Heart right ventricle (tissue), 16 donors: ENCODE results near the gene TBC1D8. TPM values are rescaled to one million over a fixed set of nuclear protein-coding genes. Genes with fewer than 3 reads are reported as not detected.

Experiments used
- ATAC-seq, 8 donors: fragments of 200-7000 bp; cut with Tn5 transposase; one replicate each; pipeline ENCODE4 v1.9.1; 2020; ENCODE audit warnings: mild to moderate bottlenecking in 8 of 8, moderate library complexity in 8 of 8, moderate number of reproducible peaks in 1 of 8
- DNase-seq, 2 donors: peaks; one replicate each; pipeline ENCODE4 v3.0.0-alpha.2; 2020
- H3K27ac ChIP-seq, 10 donors: fragments of 200-600 bp; sonication (generic) in 2 of 10; one replicate each; pipeline versions ENCODE4 v1.5.0 to v1.8.0; 2020 to 2022; ENCODE audit warnings: mild to moderate bottlenecking in 3 of 10
- H3K27me3 ChIP-seq, 7 donors: fragments of 200-600 bp; one replicate each; pipeline ENCODE4 v1.8.0; 2021 to 2022; ENCODE audit warnings: mild to moderate bottlenecking in 2 of 7
- H3K36me3 ChIP-seq, 9 donors: fragments of 200-600 bp; sonication (generic) in 1 of 9; one replicate each; pipeline versions ENCODE4 v1.5.0 to v1.8.0; 2020 to 2022; ENCODE audit warnings: mild to moderate bottlenecking in 2 of 9
- H3K4me1 ChIP-seq, 9 donors: fragments of 200-600 bp; sonication (generic) in 1 of 9; one replicate each; pipeline versions ENCODE4 v1.5.0 to v1.8.0; 2020 to 2022; ENCODE audit warnings: mild to moderate bottlenecking in 4 of 9
- H3K4me3 ChIP-seq, 10 donors: fragments of 200-600 bp; sonication (generic) in 2 of 10; one replicate each; pipeline versions ENCODE4 v1.5.0 to v1.8.0; 2020 to 2022; ENCODE audit warnings: mild to moderate bottlenecking in 7 of 10, moderate library complexity in 2 of 10
- H3K9me3 ChIP-seq, 11 donors: fragments of 200-600 bp in 10 of 11; sonication (generic) in 2 of 11; one replicate each; pipeline versions ENCODE4 v1.5.0 to v1.8.0; 2013 to 2022; ENCODE audit warnings: mild to moderate bottlenecking in 2 of 11, control low read depth in 1 of 11, moderate library complexity in 1 of 11
- WGBS, 2 donors: extraction: QIAGEN DNeasy Blood & Tissue Kit; methylation state at CpG; one replicate each; pipeline ENCODE4 v1.1.7; 2013; ENCODE audit warnings: inconsistent platforms in 1 of 2; 5-methylcytosine and 5-hydroxymethylcytosine counted together
- intact Hi-C, 10 donors: fragments of 100-400 bp; cut with DNase I; formaldehyde crosslinking; loops; one replicate each; pipeline versions ENCODE4 v1.11.1 to v1.14.2; 2022
- polyA plus RNA-seq, 2 donors: library from polyadenylated mRNA; stranded (reverse); fragments of 200-250 nt; gene quantifications; one replicate each; pipeline ENCODE4 v1.2.3, GENCODE V29; 2013
- total RNA-seq, 10 donors: library from RNA; stranded (reverse); fragmentation: NEBNext Ultra II Directional in 3 of 10; extraction: Animal tissue kit (Norgen Biotek cat#: 25700) in 3 of 10; gene quantifications; one replicate each; pipeline versions ENCODE4 v1.2.1 to v1.2.4, GENCODE V29; 2021 to 2023
- TF ChIP-seq, protein P1 (sequence below), 9 donors: fragments of 200-600 bp; sonication (generic) in 2 of 9; IDR thresholded peaks; one replicate each; pipeline versions ENCODE4 v1.5.0 to v1.8.0; 2021 to 2022; ENCODE audit warnings: antibody characterized with exemption in 9 of 9, mild to moderate bottlenecking in 5 of 9, moderate library complexity in 1 of 9
- donor health status: Arrhythmogenic right ventricular cardiomyopathy.
- donor health status: ischemic (EF 13 %, LVEDD 7.1; RV severe dilation, severe dysfunction).
- donor health status: healthy with polysubstance abuse.
- donor health status: DM: no; HTN: yes; CAD: no.
- donor health status: DM: no; HTN: no; CAD: no.
- donor health status: ischemic (EF 25% LVEDD 6.9; RV normal size, moderate dysfunction).
- donor health status: ischemic (EF 25% LVEDD 5.7; RV mildly dilated, moderate dysfunction).
- donor health status: healthy.
- donor health status: DM: yes; HTN: yes; CAD: no.
- donor health status: Ischemic cardiomyopathy.
- donor health status: ischemic (EF 35%, LVEDD 5.7; RV mildly dilated, moderate dysfunction).
- donor health status: nonischemic (EF 11% LVEDD 7.7; RV severe dilation, severe dysfunction).
- donor health status: DM: yes; HTN: yes; CAD: no.
- donor health status: PGD.
- donor health status: ischemic (EF 29% LVEDD 5.4; RV normal size, mild dysfunction).
- donor health status: nonischemic (EF 23%, LVEDD 6.1; RV moderate dilation, normal function).

TBC1D8 gene
- total and polyA plus RNA-seq, 12 donors: 24.0 to 69.5 (median 55.5) TPM

DNA sequence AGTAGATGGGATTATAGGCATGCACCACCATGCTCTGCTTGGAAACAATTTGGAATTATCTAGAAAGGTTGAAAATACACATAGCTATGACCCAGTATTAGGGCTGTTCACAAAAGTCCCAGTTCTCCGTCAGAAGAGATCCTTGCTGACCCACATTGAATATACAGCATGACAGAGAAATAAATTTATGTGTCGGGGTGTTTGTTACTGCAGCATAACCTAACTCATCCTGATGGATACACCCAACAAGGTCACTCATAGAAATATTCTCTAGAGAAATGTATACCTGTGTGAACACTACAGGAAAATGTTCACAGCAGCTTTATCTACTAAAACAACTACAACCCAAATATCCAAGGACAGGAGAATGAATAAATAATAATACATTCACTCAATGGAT, 9.0 kb downstream of the TBC1D8 start:
- no peaks in the 10 kb centered on the region for H3K36me3 ChIP-seq
- no peak overlapping the region for H3K27ac ChIP-seq
- 97 to 100% methylated on average over 2 of the region's 2 CpGs for WGBS, 2 donors
- peaks cover 0 to 72% (median 25%) of the 10 kb centered on the region in 9 donors for H3K4me1 ChIP-seq
- DNase-seq (no peak), ATAC-seq (no peak)
- intact Hi-C loops: no loop called here
- H3K4me3 ChIP-seq: no peak overlapping the region
- peaks cover 0 to 6% (median 0%) of the 10 kb centered on the region in 11 donors for H3K9me3 ChIP-seq
- TF ChIP-seq, protein P1, sequence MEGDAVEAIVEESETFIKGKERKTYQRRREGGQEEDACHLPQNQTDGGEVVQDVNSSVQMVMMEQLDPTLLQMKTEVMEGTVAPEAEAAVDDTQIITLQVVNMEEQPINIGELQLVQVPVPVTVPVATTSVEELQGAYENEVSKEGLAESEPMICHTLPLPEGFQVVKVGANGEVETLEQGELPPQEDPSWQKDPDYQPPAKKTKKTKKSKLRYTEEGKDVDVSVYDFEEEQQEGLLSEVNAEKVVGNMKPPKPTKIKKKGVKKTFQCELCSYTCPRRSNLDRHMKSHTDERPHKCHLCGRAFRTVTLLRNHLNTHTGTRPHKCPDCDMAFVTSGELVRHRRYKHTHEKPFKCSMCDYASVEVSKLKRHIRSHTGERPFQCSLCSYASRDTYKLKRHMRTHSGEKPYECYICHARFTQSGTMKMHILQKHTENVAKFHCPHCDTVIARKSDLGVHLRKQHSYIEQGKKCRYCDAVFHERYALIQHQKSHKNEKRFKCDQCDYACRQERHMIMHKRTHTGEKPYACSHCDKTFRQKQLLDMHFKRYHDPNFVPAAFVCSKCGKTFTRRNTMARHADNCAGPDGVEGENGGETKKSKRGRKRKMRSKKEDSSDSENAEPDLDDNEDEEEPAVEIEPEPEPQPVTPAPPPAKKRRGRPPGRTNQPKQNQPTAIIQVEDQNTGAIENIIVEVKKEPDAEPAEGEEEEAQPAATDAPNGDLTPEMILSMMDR (IDR thresholded peaks at IDR 0.05): no peak
- no peaks in the 10 kb centered on the region for H3K27me3 ChIP-seq

DNA sequence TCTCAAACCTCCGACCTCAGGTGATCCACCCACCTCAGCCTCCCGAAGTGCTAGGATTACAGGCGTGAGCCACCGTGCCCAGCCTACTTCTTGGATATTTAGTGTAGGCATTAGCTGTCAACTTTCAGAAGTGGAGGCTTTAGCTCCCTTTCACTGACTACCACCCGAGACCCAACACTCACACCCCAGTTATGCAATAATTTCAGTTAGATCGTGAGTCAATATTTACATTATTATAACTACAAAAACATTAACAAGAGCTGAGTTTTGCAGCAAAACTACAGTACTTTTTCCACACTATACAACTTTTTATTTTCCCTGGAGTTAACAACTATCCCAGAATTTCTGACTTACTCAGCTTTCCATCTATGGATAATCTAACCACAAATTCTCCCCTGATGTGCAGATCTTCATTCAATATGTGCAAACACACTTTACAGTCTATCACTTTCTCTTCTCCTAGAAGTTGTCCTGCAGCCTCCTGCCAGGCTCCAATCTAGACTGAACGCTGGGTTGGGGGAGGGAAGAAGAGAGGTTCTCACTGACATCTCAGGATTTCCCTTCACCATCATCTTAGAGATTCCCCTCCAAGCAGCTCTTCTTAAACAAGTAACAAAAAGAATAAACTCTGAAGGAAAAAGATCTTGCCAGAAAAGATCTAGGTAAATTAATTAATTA, 10.1 kb downstream of the TBC1D8 start:
- peak overlapping the region in 1 of 10 donors; percentile 22 for H3K4me3 ChIP-seq
- WGBS, 2 donors: 82 to 84% methylated on average over 7 of the region's 7 CpGs
- peaks cover 0 to 6% (median 0%) of the 10 kb centered on the region in 11 donors for H3K9me3 ChIP-seq
- DNase-seq: no peak
- H3K36me3 ChIP-seq: no peaks in the 10 kb centered on the region
- intact Hi-C loops: no loop called here
- H3K27me3 ChIP-seq: no peaks in the 10 kb centered on the region
- peak overlapping the region in 6 of 10 donors; percentile 55 to 80 (median 63) for H3K27ac ChIP-seq
- ATAC-seq: no peak
- H3K4me1 ChIP-seq: peaks cover under 1 to 64% (median 25%) of the 10 kb centered on the region in 9 donors
- TF ChIP-seq, protein P1 (IDR thresholded peaks at IDR 0.05): no peak

DNA sequence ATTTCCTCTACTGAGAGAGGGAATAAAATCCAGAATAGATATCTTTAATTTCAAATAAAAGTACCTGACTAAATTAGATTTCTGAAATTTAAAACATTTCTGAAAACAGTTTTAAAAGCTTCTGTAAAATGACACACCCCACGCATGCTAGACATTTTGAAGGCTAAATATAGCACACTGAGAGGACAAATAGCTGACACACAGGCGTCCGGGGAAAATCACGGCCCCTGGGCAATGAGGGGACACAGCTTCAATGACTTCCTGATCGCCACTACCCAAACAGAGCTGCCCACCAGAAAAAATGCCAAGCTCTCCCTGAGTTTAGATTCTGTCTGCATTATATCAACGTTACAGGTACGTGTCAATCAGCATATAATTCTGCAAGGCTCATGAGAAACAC, 10.9 kb downstream of the TBC1D8 start:
- Histone ChIP-seq H3K4me1 (peaks cover 2 to 55% (median 17%) of the 10 kb centered on the region in 9 donors), H3K27ac (peak overlapping the region in 7 of 10 donors; percentile 53 to 80 (median 59)), H3K4me3 (peak overlapping the region in 5 of 10 donors; percentile 16 to 29 (median 22)), H3K9me3 (peaks cover 0 to 6% (median 0%) of the 10 kb centered on the region in 11 donors), H3K27me3 (no peaks in the 10 kb centered on the region), H3K36me3 (no peaks in the 10 kb centered on the region)
- 30 to 35% methylated on average over 7 of the region's 7 CpGs for WGBS, 2 donors
- TF ChIP-seq, protein P1 (IDR thresholded peaks at IDR 0.05): no peak
- intact Hi-C loops: no loop called here
- peak in 5 of 8 donors; percentile 46 to 80 (median 74) for ATAC-seq
- DNase-seq: no peak

DNA sequence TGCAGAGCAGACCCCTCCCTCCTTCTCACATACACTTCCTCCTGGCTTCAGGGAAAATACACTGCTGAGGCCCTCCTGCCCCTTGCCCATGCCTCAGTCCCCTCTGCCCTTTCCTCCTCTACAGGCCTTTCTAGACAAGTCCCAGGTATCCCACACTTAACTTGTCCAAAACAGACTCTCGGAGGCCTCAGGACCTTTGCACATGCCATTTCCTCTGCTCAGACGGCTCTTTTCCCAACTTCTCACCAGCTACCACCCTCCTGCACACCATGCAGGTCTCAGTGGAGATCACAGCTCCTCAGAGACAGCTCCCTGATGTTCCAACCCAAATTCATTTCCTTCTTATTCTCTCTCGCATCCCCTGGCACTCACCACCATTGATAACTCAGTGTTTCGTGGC, 11.7 kb downstream of the TBC1D8 start:
- peaks cover 2 to 48% (median 15%) of the 10 kb centered on the region in 9 donors for H3K4me1 ChIP-seq
- H3K4me3 ChIP-seq: no peak overlapping the region
- DNase-seq (no peak), ATAC-seq (no peak)
- intact Hi-C loops: loop anchor here in 1 of 10 donors (5.0 kb wide), 1 partner anchor 92 kb away; no protein-coding TSS in a partner anchor
- H3K27me3 ChIP-seq: no peaks in the 10 kb centered on the region
- peaks cover 0 to 6% (median 0%) of the 10 kb centered on the region in 11 donors for H3K9me3 ChIP-seq
- TF ChIP-seq, protein P1 (IDR thresholded peaks at IDR 0.05): no peak
- peak overlapping the region in 6 of 10 donors; percentile 55 to 80 (median 63) for H3K27ac ChIP-seq
- no peaks in the 10 kb centered on the region for H3K36me3 ChIP-seq
- WGBS, 2 donors: 84 to 90% methylated on average over 4 of the region's 4 CpGs
